ENCODE data around the gene ZNF334.

- TF ChIP-seq EP300 (IDR thresholded peaks at IDR 0.05) (no peak), POLR2A (IDR thresholded peaks at IDR 0.05) (no peak), CTCF (IDR thresholded peaks at IDR 0.05) (no peak), POLR2AphosphoS5 (IDR thresholded peaks at IDR 0.05) (no peak)
Observed at GRCh38 chr20:46551522-46552381, 38.4 kb upstream of the ZNF334 start.

Data from stomach (tissue), 4 donors.